Measurements from ENCODE around the gene TEP1. TPM values are rescaled to one million over a fixed set of nuclear protein-coding genes. Genes with fewer than 3 reads are reported as not detected.

Gene TEP1
- total RNA-seq, 2 donors from 2014 or later = 6.9 to 11.9 TPM

DNA sequence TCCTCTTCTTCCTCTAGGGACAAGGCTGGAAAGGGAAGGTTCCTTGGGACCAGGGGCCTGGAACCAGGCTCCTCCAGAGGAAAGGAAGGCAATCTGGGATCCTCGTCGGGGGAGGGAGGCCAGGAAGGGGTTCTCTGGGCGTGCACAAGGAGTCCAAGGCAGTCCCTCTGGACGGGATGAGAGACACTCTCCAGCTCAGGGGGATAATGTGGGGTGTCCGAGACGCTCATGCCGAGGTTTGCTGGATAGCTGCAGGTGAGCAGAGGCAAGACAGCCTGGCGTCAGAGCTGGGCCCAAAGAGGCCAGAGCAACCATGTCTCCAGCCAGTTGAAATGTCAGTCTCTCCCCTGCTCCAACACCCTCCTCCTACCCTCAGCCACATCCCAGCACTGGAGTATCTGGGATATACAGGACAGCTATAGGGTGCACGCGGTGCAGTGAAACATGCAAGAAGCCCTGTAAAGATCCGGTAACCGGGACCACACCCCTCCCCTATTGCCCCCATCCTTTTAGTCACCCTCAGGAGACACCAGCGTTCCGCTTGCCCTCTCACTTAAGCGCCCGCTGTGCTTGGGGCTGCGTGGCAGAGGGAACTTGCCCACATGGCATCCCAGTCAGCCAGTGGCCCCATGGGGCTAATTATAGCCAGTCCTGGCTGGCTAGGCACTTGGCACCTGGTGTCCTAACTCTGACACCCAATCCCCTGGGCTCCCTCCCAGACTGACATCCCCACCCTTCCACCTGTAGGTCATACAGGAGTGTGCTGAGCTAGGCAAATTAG is 22.5 kb upstream of the TEP1 start, which contains the start of gene KLHL33:
Gene KLHL33, minus strand, starts transcription at position 585 of the 781 bp plus-strand sequence. Its CDS starts 355 bp downstream, at position 230.
- peaks cover 0 to 10% of the 10 kb centered on the region in 2 donors for H3K4me1 ChIP-seq
- H3K4me3 ChIP-seq = peak within 1 kb of the TSS; percentile 34 to 51
- TF ChIP-seq, protein P1, sequence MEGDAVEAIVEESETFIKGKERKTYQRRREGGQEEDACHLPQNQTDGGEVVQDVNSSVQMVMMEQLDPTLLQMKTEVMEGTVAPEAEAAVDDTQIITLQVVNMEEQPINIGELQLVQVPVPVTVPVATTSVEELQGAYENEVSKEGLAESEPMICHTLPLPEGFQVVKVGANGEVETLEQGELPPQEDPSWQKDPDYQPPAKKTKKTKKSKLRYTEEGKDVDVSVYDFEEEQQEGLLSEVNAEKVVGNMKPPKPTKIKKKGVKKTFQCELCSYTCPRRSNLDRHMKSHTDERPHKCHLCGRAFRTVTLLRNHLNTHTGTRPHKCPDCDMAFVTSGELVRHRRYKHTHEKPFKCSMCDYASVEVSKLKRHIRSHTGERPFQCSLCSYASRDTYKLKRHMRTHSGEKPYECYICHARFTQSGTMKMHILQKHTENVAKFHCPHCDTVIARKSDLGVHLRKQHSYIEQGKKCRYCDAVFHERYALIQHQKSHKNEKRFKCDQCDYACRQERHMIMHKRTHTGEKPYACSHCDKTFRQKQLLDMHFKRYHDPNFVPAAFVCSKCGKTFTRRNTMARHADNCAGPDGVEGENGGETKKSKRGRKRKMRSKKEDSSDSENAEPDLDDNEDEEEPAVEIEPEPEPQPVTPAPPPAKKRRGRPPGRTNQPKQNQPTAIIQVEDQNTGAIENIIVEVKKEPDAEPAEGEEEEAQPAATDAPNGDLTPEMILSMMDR (IDR thresholded peaks at IDR 0.05) = no peak
- H3K36me3 ChIP-seq = no peaks in the 10 kb centered on the region
- DNase-seq (ENCODE audit: low spot score) = no peak
- no peaks in the 10 kb centered on the region for H3K27me3 ChIP-seq
- H3K27ac ChIP-seq = peak within 1 kb of the TSS; percentile 58 to 67
- H3K9me3 ChIP-seq = no peaks in the 10 kb centered on the region

DNA sequence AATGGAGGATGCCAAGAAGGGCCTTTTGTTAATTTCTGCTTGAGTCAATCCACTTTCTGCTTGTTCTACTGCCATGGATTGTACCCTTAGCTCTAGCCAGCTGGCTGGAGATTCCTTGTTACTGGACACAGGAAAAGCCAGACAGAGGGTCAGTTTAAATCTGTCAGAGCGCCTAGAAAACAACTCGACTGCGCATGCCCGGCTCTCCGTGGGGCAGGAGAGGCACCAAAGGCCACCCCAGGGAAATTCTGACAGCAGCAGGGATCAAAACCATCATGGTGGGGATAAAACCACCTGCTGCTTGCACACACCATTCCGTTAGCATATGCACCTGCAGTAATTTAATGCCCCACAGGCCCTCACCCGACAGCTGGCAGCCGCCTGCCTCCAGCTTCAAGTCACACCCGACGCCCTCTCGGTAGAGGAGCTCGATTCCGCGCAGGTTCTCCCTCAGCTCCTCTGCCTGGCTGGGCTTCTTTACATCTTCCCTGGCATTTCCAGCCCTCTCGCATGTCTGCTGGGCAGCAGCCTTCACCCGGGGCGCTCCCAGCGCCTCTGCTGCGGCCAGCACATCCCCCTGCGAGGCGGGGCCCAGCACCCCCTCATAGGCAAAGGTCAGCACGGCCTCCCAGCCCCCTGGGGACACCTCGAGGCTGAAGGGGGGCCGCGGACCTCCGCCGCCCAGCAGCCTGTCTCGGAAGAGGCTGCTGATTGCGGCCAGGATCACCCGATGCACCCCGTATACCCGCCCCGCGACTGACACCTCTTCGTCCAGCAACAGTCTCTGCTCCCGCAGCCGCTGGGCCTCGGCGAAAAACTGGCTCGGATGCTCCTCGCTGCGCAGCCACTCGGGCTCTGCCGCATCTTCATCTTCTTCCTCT is 21.6 kb upstream of the TEP1 start:
- H3K4me1 ChIP-seq = peaks cover 0 to 16% of the 10 kb centered on the region in 2 donors
- peak; percentile 64 for DNase-seq (ENCODE audit: low spot score)
- no peaks in the 10 kb centered on the region for H3K36me3 ChIP-seq
- H3K27ac ChIP-seq = peak overlapping the region; percentile 58 to 67
- H3K27me3 ChIP-seq = no peaks in the 10 kb centered on the region
- no peaks in the 10 kb centered on the region for H3K9me3 ChIP-seq
- TF ChIP-seq, protein P1 (IDR thresholded peaks at IDR 0.05) = no peak
- peak overlapping the region; percentile 34 to 51 for H3K4me3 ChIP-seq

DNA sequence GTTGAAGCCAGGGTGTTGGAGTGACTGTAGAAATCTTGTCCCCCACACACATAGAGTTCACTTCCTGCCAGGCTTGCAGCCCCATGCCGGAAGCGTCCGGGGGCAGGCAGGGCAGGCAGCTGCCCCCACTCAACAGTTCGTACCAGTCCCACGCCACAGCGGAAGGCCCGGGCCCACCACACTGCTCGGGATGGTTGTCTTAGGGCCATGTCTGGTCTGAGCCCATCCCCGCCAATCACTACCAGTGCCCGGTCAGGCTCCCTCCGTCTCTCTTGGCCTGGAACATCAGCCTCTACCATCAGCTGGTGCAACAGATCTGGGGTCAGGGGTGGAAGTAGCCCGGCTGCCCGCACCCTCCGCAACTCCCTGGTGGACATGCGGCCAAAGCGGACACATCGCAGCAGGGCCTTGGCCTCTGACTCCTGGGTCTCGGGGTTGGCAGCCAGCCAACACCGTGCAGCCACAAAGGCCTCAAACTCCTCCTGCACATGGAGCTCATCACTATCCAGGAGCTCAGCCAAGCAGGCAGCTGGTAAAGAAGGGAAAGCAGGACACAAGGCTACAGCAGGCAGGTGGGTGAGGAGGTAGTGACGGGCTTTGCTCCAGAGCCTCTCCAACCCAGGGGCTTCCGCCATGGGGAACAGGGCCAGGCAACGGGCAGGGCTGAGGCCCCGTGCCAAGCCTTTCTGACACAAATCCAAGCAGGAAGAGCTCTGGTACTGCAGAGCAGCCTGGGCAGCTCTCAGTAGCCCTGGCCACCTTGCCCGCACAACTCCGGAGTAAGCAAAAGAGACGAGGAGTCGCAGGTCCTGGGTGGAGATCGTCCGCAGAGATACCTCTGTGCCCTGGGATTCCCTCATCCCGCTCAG is 16.7 kb upstream of the TEP1 start:
- Histone ChIP-seq H3K27me3 (no peaks in the 10 kb centered on the region), H3K27ac (no peak overlapping the region), H3K4me1 (peaks cover 0 to 11% of the 10 kb centered on the region in 2 donors), H3K9me3 (no peaks in the 10 kb centered on the region), H3K36me3 (no peaks in the 10 kb centered on the region), H3K4me3 (no peak overlapping the region)
- DNase-seq (ENCODE audit: low spot score) = no peak
- TF ChIP-seq, protein P1 (IDR thresholded peaks at IDR 0.05) = no peak

DNA sequence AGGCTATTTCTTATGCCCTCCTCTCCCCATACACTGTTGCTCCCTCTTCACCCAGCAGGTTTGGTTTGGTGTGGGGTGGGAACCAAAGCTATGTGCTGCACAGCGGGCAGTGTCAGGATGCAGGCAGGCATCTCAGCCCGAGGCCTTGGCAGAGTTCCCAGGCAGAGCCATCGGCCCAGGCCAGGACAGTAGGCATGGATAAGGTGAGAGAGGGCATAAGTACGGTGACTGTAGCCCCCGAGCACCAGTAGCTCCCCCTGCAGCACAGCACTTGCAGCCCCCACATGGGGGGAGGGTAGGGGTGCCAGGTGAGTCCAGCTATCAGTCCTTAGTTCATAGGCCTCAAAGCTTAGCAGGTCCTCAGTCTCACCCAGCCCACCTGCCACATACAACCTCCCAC is 15.5 kb upstream of the TEP1 start:
- Histone ChIP-seq H3K9me3 (no peaks in the 10 kb centered on the region), H3K27ac (no peak overlapping the region), H3K4me3 (no peak overlapping the region), H3K4me1 (peaks cover 0 to 9% of the 10 kb centered on the region in 2 donors), H3K36me3 (no peaks in the 10 kb centered on the region), H3K27me3 (no peaks in the 10 kb centered on the region)
- TF ChIP-seq, protein P1 (IDR thresholded peaks at IDR 0.05) = no peak
- no peak for DNase-seq (ENCODE audit: low spot score)

DNA sequence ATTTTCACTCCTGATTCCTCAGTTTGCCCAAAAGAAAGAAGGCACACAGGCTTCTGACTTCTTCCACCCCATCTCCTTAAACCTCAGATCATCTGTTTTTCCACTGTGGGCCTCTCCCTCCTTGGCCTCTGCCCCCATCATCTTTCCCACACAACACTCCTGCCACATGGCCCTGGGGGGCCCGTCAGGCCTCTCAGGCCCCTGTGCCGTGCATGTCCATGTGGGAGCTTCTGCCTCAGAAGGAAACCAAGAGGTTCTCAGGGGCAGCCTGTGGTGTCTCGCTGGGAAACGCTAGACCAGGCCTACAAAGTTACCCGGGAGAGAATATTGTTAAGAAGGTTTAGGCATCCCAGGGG is 14.7 kb upstream of the TEP1 start:
- TF ChIP-seq, protein P1 (IDR thresholded peaks at IDR 0.05) = no peak
- H3K27ac ChIP-seq = no peak overlapping the region
- H3K9me3 ChIP-seq = no peaks in the 10 kb centered on the region
- H3K27me3 ChIP-seq = no peaks in the 10 kb centered on the region
- H3K4me3 ChIP-seq = no peak overlapping the region
- H3K36me3 ChIP-seq = no peaks in the 10 kb centered on the region
- DNase-seq (ENCODE audit: low spot score) = no peak
- peaks cover 0 to 9% of the 10 kb centered on the region in 2 donors for H3K4me1 ChIP-seq

Measured in right atrium auricular region (tissue), 2 donors.